PFSK-1 (cell line): ENCODE data around the gene PTPN6.

Source experiments
- FOXP2 ChIP-seq: optimal IDR thresholded peaks from 2 replicates; pipeline ENCODE3; 2011; ENCODE audit warnings: borderline replicate concordance, control low read depth, inconsistent platforms; ENCODE audit not compliant: insufficient read depth; ENCODE audit errors: extremely low read length, extremely low read depth
- POLR2AphosphoS5 ChIP-seq: IDR thresholded peaks from 2 replicates; pipeline ENCODE4 v1.6.1; 2012; ENCODE audit warnings: low read depth, mild to moderate bottlenecking, control low read depth, low read length, moderate library complexity
- SIN3A ChIP-seq: IDR thresholded peaks from 2 replicates; pipeline ENCODE4 v1.6.1; 2012; ENCODE audit warnings: mild to moderate bottlenecking, low read length, moderate library complexity, borderline replicate concordance; ENCODE audit not compliant: insufficient read depth
- TAF1 ChIP-seq: IDR thresholded peaks from 2 replicates; pipeline ENCODE4 v1.6.1; 2012; ENCODE audit warnings: low read length, control low read depth, borderline replicate concordance; ENCODE audit not compliant: insufficient read depth
- TF ChIP-seq, protein P1 (sequence below), 2 experiments: IDR thresholded peaks; 2 replicates each; pipeline versions ENCODE4 v1.6.1 to v1.8.0; 2011 to 2012; ENCODE audit warnings: low read depth in 2 of 2, low read length in 2 of 2, control low read depth in 1 of 2, inconsistent platforms in 1 of 2, mild to moderate bottlenecking in 1 of 2, moderate library complexity in 1 of 2; ENCODE audit not compliant: insufficient read depth in 1 of 2

Gene PTPN6

DNA sequence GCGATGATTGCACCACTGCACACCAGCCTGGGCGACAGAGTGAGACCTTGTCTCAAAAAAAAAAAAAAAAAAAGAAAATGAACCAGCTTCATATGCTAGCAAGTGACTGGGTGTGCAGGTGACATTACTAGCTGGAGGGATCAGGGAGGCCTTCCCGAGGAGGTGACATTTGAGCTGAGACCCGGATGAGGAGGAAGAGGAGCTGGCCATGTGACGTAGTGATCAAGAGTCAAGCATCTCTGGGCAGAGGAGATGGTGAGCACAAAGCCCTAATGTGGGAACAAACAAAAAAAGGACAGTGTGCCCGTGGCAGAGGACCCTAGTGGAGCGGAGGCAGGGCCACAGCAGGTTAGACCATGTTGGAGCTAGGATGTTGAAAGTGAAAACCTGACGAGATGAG lies 3.5 kb upstream of the PTPN6 start:
- TF ChIP-seq, protein P1, sequence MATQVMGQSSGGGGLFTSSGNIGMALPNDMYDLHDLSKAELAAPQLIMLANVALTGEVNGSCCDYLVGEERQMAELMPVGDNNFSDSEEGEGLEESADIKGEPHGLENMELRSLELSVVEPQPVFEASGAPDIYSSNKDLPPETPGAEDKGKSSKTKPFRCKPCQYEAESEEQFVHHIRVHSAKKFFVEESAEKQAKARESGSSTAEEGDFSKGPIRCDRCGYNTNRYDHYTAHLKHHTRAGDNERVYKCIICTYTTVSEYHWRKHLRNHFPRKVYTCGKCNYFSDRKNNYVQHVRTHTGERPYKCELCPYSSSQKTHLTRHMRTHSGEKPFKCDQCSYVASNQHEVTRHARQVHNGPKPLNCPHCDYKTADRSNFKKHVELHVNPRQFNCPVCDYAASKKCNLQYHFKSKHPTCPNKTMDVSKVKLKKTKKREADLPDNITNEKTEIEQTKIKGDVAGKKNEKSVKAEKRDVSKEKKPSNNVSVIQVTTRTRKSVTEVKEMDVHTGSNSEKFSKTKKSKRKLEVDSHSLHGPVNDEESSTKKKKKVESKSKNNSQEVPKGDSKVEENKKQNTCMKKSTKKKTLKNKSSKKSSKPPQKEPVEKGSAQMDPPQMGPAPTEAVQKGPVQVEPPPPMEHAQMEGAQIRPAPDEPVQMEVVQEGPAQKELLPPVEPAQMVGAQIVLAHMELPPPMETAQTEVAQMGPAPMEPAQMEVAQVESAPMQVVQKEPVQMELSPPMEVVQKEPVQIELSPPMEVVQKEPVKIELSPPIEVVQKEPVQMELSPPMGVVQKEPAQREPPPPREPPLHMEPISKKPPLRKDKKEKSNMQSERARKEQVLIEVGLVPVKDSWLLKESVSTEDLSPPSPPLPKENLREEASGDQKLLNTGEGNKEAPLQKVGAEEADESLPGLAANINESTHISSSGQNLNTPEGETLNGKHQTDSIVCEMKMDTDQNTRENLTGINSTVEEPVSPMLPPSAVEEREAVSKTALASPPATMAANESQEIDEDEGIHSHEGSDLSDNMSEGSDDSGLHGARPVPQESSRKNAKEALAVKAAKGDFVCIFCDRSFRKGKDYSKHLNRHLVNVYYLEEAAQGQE (IDR thresholded peaks at IDR 0.05; ENCODE audit: insufficient read depth in 1 of 2, low read depth in 2 of 2, low read length in 2 of 2), result no peak
- TF ChIP-seq SIN3A, result no peak
- no peak for TF ChIP-seq POLR2AphosphoS5
- no peak for TF ChIP-seq TAF1
- TF ChIP-seq FOXP2, result no peak

DNA sequence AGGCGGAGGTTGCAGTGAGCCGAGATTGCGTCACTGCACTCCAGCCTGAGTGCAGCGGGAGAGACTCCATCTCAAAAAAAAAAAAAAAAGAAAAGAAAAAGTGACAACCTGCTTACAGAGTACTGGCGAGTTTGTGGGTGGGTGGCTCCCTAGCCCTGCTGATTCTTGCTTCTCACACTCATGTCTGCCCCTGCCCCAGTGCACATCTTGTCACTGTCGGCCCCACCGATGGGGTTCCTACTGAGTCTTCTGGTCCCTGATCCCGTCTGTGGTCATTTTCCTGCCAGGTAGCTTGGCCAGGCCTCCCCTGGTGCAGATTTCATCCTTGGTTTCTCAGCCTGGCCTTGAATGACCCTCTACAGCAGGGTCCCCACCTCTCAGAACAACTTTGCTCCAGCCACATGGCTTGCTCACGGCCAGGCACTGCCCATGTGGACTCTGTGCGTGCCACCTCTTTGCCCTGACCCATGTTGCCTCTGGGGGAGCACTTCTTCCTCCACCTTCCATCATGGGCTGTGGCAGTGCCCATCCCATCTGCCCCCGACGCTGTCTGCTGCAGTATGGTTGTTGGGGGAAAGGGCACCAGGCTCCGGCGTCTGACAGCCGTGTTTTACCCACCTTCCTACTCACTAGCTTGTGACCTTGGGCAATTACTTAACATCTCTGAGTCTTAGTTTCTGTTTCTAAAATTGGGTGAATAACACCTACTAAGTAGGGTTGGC lies 2.1 kb upstream of the PTPN6 start:
- TF ChIP-seq, protein P1 (IDR thresholded peaks at IDR 0.05; ENCODE audit: insufficient read depth in 1 of 2, low read depth in 2 of 2, low read length in 2 of 2), result no peak
- TF ChIP-seq FOXP2 (no peak), POLR2AphosphoS5 (no peak), TAF1 (no peak), SIN3A (no peak)

DNA sequence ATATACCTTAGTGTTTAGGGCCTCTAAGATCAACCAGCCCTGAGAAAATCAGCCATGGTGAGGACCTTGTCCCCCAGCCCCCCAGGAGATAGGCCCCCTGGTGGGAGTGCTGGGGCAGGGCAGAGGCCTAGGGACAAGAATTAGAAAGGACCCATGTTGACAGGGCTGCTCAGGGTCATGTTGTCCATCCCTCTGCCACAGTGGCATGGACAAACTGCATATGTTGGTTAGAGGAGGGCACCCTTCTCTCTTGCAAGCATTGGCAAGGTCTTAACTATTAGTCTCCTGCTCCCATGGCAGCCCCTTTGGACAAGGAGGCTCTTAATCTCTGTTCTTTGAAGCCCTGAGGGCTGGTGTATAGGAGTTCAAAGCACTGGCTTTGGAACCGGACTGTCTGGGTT lies 755 bp upstream of the PTPN6 start:
- TF ChIP-seq TAF1 (no peak), POLR2AphosphoS5 (no peak), SIN3A (no peak), FOXP2 (no peak)
- TF ChIP-seq, protein P1 (IDR thresholded peaks at IDR 0.05; ENCODE audit: insufficient read depth in 1 of 2, low read depth in 2 of 2, low read length in 2 of 2), result no peak

DNA sequence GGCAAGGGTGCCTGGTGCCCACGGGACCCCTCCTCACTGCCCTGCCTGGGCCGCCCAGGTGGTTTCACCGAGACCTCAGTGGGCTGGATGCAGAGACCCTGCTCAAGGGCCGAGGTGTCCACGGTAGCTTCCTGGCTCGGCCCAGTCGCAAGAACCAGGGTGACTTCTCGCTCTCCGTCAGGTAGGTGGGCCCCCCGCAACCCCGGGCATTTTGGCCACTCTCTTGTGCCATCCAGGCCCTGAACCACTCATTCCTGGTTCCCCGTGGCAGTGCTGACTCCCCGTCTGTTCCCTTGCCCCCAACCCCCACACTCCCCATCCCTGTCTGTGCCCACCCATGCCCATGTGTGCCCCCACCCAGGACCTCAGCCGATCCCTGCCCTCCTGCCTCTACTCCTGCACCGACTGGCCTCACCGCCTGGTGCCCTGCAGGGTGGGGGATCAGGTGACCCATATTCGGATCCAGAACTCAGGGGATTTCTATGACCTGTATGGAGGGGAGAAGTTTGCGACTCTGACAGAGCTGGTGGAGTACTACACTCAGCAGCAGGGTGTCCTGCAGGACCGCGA lies 480 bp downstream of the PTPN6 start:
- no peak for TF ChIP-seq FOXP2
- TF ChIP-seq, protein P1 (IDR thresholded peaks at IDR 0.05; ENCODE audit: insufficient read depth in 1 of 2, low read depth in 2 of 2, low read length in 2 of 2), result no peak
- TF ChIP-seq TAF1, result no peak
- TF ChIP-seq SIN3A, result no peak
